Smooth muscle cell of the pulmonary artery (primary cell): ENCODE measurements around the gene RAD51B. TPM values are rescaled to one million over a fixed set of nuclear protein-coding genes. Genes with fewer than 3 reads are reported as not detected.

Experiments used
- total RNA-seq: library from RNA; depleted of rRNA; stranded (reverse); fragments of >200 nt; gene quantifications from 2 replicates; pipeline ENCODE4 v1.2.3, GENCODE V29; 2014

RAD51B gene
- total RNA-seq, result 14.7 and 21.0 TPM in 2 replicates

DNA sequence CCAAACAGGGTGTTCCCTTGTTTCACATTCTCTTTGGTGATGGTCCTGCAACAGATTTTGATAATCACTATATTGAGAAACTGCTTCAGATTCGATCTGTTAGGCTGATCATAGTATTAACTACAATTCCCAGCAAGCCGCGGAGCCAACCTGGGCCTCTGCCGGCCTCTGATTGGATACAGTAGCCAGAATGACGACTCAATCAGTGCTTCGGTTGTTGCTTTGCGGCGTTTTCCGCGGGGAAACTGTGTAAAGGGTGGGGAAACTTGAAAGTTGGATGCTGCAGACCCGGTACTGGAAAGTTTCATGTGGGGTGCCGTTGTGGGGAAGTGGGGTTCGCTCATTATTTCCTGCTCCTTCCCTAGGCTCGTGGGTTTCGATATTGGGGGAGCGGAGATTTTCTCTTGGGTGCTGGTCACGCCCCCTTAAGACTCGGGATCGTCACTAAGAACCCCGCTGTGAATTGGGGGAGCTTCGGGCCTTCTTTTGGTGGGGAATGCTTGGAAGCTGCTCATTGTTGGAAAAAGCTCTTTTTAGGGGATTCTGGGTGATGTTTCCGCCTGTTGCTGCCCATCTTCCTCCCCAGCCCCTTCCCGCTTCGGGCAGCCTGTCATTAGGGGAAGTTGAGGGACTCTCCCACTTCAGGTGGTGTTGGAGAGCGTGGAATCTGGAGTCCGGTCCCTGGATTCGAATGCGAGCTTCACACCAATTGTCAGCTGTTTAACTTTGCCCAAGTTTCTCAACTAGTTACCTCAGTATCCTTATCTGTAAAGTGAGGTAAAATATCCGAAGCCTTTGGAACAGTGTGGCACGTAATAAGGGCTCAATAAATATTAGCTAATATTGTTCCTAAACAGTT lies at the start of gene RAD51B:
Gene RAD51B (plus strand): TSS at position 217 of the 859 bp plus-strand sequence.

DNA sequence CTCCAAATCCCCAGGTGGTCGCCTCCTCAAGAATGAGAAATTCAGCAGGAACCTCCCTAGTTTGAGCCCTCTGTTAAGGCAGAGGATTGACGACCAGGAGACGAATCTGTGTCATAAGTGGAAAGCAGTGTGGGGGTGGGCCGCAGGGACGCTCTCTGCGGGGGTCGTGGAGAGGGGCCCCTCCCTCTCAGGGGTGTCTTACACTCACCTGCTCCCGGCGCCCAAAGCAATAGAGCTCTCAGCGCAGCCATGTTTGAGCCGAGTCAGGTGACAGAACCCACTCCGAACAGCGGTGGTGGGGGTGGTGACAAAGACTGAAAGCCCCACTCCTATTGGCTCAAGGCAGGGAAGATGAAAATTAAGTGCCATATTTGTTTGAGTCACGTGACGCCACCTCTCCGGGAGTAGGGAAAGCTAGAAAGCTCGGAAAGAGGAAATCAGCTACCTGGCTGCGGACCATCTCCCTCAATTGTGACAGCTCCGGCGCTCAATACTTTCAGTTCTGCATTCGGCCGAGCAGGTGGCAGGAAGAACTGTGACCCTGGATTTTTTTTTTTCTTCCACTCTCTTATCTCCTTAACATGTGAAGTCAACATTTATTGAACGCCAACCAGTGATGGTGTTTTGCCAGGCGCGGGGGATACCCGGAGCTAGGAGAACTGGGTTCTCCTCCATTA lies 3.1 kb upstream of the RAD51B start, which contains the start of gene ZFYVE26:
Gene ZFYVE26 (minus strand): TSS at position 265 of the 677 bp plus-strand sequence. CDS start 627 bp downstream, outside the sequence.

Other genes starting within 250 kb of the RAD51B start
- gene PIGH, start 219.5 kb upstream of the RAD51B start, total RNA-seq, result 15.8 and 16.2 TPM in 2 replicates
- gene ARG2, start 199.9 kb upstream of the RAD51B start, total RNA-seq, result 3.8 and 4.1 TPM in 2 replicates
- gene VTI1B, start 145.1 kb upstream of the RAD51B start, total RNA-seq, result 80.2 and 83.6 TPM in 2 replicates
- 100 and 113 TPM in 2 replicates for gene RDH11, start 124.0 kb upstream of the RAD51B start, total RNA-seq
- gene RDH12, start 117.9 kb upstream of the RAD51B start, total RNA-seq, result not detected in 2 replicates
- 23.5 and 26.7 TPM in 2 replicates for gene ZFYVE26, start 3.2 kb upstream of the RAD51B start, total RNA-seq